Activated T-helper 9 cell treated with anti-CD3 and anti-CD28 coated beads, Interleukin-2, amount 50 U/mL, for 16 hours (primary cell): ENCODE results near the gene DUOX2.
"Not testable (repeated sequence)": the region's sequence is repeated elsewhere in the genome, so short reads cannot be mapped to it uniquely, and the experiment has no call there.

Experiments used
- DNase-seq: peaks from one replicate; pipeline ENCODE4 v3.0.0-alpha.2; 2020; ENCODE audit warnings: low read depth

The DUOX2 gene

DNA sequence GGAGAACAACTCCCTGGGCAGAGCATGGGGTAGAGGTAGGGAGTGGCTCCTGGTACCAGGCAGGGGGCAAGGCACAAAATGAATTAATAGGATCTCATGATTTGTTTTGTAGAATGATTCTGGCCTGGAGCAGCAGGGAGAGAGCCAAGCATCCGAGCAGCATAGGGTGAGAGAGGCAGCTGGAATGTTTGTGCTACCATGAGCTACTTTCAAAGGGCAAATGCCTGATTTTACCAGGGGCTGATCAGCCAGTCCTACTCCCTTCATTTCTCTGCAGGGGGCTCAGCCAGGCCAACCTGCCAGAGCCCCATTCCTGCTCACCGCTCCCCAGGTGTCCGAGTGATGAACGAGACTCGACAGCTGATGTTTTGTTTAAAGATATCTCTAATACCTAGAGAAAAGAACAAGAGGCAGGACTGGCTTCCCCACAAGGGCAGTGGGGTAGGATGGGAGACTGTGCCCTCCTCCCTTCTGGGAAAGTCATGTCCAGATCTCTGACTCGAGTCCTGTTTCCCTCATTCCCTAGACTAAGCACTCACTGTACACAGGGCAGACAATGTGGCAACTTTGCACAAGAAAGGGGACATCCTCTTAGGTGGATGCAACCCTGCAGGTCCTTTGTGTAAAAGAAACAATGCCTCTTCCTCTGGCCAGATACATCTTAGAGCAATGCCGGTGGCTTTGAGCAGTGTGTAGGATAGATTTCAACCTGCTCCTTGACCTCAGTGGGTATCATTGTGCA is 12.9 kb downstream of the DUOX2 start:
- DNase-seq: no peak

DNA sequence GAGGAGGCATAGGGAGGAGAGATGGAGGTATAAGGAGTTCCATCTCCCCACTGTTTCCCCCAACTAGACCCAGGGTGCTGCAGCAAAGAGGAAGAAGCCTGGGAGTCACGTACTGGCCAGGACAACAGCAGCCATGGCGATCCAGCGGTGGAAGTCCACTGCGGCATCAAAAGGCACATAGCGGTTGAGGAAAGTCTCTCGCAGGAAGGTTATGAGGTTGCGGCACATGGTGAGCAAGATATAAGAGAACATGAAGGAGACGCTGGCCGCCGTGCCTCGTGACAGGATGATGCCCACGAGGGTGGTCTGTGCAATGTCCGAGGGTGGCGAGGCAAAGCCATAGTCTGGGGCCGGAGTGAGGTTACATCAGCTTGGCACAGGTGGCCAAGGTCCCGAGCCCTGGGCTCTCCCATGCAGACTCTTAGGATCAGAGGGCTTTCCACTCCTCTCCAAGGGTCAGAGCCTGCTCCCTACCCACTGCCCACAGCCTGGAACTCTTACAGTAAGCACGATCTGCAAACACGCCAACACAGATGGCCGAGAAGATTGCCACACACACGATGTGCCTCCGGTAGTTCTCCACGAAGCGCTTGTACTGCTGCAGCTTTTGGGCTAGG is 14.3 kb downstream of the DUOX2 start:
- no peak for DNase-seq

DNA sequence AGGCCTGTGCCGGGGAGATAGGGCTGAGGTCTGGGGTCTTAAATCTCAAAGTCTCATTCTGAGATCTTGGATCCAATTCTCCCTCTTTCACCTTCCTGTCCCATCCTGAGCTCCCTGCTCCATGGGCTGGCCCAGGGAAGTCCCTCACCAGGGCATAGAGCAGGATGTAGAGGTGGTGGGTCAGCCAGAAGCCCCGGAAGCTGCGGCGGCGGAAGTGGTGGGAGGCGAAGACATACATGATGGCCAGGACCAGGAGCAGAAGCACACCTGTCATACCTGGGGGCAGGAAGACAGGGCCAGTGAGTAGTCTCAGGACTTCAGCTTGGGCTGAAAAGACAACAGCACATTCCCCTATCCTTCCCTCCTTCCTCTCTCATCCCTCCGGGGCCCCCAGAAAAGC is 16.5 kb downstream of the DUOX2 start:
- no peak for DNase-seq

DNA sequence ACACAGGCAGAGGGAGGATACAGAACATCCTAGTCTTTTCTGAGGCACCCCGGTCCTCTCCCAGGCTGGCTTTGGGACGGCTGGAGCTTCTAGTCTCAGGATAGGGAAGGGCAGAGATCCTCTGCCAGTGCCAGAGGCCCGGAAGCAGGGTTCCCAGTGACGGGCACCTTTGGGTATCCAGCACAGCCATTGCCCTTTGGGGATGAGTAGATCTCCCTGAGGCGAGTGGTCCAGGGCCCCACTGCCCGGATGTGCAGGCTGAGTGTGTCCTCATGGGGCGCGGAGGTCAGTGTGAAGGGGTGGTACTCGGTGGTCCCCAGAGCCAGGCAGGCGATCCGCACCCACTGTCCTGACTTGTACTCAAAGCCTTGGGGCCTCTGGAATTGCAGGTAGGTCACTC is 18.3 kb downstream of the DUOX2 start:
- DNase-seq: no peak

DNA sequence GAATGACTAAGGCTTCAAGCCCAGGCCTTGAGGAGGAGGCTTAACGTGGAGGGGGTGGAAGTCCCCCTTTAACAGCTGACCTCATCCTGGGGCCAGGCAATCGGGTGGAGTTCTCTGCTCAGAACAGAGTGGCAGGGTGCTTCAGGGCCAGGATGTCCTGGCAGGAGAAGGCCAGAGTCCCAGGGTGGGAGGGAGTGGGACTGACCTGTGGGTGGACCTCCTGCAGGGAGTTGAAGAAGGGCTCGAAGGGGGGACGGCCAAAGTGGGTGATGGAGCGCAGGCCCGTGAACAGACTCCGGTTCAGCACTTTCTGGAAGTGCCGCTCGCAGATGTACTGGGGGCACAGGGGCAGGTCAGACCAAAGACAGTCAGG is 19.6 kb downstream of the DUOX2 start:
- DNase-seq: no peak

DNA sequence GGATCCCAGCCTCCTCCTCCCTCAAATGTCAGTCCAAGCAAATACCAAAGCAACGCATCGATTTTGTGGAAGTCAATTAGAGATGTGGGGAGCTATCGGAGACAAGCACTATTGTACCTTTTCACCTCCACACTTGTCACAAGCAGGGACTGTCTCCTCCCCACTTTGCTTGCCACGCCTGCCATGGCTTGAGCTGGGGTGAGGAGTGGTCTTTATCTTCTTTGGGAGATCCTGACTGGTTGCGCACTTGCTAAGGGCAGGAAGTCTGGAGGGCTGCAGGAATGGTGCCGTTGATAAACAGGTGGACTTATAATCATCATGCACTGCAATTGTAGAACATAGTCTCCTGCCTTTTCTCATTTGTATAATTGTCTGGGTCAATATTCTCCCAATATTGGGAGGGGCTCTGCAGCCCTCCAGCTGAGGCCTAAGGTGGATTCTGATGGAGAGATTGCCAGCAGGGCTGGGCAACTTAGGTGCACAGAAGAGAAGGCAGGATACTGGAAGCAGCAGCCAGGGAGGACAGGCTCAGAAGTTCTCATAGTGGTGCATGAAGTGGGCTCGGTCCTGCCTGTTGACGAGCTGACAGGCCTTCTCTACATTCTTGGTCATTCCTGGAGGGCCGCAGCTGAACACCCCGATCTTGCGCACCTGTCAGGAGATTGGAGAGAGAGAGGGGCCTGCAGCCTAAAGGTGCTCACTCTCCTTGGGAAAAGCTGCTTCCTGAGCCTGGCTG is 20.2 kb downstream of the DUOX2 start:
- DNase-seq: no peak

DNA sequence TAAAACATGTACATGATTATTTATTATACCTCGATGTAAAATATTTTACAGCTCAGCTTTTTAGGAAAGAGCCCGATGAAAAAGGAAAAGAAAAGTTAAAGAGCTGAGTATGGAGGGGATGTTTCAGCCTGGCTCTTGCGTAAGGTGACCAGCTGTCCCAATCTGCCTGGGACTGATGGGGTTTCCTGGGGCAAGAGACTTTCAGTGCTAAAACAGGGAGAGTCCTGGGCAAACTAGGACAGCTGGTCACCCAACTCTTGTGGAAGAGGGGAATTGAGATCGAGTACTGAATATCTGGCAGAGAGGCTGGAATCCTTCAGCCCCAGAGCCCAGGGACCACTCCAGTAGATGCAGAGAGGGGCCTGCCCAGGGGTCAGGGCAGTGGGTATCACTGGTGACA is 21.0 kb downstream of the DUOX2 start:
- no peak for DNase-seq

DNA sequence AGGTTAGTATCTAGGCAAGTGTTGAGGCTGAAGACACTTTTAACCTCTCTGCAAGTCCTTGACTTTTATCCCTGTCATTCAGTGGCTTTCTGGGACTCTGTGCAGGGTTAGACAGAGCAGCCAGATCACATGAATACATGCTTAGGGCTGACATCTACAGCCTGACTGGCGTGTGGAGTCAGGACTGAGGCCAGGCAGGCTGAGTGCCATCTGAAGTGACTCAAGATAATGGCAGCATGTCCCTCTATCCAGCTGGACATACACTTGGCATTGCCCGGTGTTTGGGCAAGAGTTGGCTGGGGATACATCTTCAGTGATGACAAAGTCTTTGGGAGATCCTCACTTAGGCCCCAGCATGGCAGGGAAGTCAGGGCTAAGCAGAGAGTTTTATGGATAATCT is 22.4 kb downstream of the DUOX2 start:
- no peak for DNase-seq

DNA sequence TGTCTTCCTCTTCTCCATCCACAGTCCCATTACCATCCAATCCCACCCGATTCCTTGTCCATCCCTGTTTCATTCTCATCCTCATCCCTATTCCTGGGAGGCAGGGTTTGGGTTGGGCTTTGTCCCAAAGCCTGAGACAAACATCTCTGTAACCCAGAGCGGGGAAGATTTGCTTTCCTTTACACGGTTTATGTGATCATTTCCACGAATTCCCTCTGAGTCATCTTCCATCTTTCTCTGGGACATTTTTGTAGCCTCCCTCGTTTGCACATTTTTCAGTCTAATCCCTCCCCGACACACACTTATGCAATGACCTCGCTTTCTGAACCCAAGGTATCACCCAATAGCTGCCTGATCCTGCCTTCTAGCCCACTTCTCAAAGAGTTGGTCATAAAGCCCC is 22.8 kb downstream of the DUOX2 start:
- no peak for DNase-seq

DNA sequence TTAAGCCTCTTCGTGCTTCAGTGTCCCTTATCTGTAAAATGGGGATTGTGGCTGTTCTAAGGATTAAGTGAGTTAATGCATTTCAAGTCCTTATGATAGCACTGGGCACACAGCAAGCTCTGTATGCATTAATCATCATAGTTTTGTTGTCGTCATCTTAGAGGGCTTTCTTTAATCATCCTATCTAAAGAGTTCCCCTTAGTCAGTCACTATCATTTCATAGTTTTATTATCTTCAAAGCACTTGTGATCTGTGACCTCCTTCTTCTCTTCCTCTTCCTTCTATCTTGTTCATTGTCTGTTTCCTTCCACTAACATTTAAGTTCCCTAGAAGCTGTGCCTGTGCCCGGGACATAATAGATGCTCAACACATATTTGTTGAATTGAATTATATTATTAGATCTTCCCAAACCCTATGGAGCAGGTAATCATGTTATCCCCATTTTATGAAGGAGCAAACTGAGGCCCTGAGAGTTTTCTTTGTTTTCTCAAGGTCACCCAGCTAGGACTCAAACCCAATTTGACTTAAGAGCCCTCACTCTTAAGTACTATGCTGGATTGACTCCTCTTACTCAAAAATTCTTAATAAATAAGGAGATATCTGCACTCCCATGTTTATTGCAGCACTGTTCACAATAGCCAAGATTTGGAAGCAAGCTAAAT is 24.1 kb downstream of the DUOX2 start:
- no peak for DNase-seq

DNA sequence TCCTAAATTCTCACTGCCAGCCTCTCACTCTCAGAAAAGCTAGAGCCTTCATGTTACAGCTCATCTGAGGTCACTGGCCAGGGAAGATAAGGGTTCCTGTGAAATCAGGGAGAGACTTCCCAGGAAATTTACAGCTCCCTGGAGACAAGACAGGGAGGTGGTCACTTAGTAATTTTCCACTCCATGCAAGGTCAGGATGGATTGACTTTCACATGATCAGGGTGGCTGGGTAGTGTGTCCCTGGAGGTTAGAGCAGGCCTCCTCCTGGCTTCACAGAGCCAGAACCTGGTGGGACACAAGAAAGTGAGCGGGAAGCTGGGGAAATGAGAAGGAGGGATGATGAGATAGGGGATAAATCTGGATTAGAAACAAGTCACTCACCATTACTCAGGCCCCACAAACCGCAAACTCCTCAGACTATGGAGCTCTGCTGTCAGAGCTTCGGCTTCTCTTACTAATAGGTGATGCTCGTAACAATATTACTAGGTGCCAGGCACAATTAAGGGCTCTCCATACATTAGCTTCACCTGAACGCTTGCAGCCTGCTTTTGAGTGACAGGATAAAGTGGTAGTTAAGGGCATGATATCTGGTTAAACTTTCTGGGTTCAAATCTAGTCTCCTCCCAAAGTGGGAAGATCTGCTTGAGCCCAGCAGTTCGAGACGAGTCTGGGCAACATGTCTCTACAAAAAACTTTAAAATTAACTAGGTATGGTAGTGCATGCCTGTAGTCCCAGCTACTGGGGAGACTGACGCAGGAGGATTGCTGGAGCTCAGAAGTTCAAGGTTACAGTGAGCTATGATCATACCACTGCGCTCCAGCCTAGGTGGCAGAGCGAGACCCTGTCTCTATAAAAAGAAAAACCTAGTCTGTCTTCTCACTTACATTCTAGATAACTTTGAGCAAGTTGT is 24.9 kb downstream of the DUOX2 start:
- DNase-seq: no peak

DNA sequence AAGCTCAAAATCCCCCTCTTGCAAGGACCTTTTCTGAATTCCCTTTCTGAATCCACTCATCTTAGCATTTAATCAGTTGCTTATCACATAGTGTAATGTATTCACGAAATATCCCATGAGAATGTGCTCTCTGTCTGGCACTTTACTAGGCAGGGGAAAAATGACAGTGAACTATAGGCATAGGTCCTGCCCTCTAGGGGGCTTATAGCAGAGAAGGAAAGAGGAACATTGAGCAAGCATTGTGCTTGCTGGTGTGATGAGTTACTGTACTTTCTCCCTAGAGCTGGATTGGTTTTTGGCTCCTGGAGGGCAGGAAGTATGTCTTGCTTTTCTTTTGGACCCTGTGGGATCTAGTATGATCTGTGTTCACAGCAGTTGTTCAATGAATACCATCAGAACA is 26.5 kb downstream of the DUOX2 start:
- DNase-seq: no peak

DNA sequence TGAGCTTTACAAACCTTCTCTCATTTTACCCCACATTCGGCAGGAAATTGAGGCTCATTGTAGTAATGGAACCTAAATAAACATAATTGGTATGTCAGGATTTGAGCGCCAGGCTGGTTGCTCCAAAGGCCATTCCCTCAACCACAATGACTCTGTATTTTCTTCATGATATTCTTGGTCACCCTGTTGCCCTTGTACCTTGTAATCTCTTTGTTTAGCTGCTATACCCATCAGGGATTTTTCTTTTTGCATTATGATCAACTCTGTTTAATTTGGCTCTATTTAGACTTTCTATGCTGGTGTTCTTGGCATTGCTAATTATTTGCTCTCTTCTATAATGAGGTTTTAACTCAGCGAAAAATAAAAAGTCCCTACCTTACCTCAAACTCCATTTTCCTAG is 29.8 kb downstream of the DUOX2 start:
- DNase-seq: no peak

DNA sequence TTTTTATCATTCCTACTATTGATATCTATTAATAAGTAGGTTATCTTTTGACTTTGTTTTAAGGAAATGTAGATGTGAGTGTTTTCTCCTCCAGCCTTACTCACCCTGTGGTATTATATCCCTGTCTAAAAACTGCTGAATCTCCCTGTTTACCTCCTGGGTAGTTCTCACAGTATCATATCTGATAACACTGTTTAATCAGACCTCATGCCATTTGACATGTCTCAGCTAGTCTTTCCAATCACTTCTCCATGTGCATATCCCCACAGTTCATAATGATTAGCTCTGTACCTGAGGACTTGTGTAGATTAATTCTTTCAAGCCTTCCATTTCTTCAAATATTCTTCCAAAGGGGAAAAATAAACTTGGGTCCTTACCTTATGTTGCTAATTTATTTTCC is 30.7 kb downstream of the DUOX2 start:
- DNase-seq: no peak

DNA sequence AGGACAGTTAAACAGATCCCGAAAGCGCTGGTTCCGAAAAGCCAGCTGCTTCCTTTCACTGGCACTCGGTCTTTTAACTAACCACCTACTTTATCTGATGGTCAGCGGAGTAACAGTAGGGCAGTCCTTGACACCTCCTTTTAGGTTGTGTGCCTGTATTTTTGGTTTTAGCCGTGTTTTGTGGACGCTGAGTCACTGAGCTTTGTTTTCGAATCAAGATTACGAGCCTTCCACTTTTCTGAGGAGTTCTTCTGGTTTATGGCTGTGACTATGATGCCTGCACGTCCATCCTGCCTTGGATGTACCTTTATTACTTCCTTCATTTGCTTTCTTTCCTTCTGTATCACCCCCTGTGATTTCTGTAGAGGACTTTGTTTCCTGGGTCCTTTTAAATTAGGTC is 31.6 kb downstream of the DUOX2 start:
- DNase-seq: not testable (repeated sequence)

DNA sequence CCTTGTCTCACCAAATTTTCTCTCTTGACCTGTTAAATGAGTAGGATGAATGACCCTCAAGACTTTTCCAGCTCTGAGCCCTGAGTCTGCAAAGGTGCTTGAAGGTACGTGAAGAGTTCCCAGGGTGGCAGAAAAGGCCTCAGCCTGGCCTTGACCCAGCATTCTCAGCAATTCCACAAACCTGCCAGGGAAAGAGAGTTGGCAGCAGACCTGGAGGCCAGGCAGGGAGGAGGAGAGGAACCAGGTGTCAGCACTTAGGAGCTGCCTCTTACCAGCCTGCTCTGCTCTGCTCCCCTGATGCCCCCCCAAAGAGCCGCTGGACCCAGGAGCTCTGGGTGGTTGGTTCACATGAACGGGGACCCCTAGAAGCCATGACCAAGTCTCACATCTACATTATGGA is 33.4 kb downstream of the DUOX2 start:
- DNase-seq: not testable (repeated sequence)

DNA sequence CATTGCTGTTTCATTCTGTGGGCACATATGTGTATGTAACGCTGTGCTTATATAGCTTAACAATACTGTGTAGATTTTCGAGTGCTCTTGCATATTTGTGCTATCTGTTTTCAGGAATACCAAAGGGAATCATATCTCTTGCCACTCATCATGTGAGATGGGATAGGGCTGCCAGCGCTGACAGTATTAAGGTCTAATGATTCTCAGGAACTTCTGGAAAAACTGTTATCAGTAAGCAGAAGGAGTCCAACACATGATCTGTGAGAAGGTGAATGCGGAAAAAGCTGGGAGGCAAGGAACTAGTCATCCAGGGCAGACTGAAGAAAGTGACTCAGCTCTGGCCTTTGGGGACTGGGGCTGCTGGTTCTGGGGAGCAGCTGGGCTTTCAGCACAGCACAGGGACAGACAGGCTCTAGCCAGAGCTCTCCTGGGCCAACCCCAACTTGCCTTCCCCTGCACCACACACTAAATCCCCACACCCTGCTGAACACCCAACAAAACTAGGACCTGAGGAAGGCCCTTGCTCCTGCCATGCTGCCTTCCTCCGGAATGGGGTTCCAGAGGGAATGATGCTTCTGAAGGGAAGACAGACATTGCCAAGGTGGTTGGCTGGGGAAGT is 34.2 kb downstream of the DUOX2 start:
- DNase-seq: not testable (repeated sequence)

DNA sequence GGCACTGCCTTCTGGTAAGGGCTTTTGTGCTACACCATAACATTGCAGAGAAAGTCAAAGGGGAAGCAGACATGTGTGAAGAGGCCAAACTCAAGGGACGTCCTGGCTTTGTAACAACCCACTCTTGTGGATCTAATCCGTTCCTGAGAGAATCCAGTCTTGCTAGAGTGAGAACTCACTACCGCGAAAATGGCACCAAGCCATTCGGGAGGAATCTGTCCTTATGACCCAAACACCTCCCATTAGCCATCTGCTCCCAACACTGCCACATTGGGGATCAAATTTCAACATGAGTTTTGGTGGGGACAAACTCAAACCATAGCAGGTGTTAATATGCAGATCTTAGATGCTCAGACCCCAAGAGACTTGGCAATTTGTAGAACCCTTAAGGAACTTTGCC is 34.8 kb downstream of the DUOX2 start:
- DNase-seq: not testable (repeated sequence)

DNA sequence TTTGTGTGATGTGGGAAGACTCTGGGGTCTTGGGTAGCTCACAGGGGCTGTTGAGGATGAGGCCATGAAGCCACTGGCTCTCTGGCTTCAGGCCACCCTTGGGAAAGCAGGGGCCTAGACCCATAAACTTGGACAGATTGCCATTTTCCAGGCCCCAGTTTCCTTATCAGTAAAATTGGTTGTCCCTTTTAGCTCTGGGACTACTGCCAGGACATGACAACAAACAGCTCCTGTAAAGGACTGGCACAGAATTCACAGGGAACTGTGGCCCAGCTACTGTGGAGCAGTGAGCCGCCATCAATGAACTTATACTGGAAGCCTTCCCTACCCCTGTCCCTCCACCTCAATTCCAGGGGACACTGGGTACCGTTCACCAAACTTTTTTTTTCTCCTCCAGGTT is 36.6 kb downstream of the DUOX2 start:
- DNase-seq: not testable (repeated sequence)

DNA sequence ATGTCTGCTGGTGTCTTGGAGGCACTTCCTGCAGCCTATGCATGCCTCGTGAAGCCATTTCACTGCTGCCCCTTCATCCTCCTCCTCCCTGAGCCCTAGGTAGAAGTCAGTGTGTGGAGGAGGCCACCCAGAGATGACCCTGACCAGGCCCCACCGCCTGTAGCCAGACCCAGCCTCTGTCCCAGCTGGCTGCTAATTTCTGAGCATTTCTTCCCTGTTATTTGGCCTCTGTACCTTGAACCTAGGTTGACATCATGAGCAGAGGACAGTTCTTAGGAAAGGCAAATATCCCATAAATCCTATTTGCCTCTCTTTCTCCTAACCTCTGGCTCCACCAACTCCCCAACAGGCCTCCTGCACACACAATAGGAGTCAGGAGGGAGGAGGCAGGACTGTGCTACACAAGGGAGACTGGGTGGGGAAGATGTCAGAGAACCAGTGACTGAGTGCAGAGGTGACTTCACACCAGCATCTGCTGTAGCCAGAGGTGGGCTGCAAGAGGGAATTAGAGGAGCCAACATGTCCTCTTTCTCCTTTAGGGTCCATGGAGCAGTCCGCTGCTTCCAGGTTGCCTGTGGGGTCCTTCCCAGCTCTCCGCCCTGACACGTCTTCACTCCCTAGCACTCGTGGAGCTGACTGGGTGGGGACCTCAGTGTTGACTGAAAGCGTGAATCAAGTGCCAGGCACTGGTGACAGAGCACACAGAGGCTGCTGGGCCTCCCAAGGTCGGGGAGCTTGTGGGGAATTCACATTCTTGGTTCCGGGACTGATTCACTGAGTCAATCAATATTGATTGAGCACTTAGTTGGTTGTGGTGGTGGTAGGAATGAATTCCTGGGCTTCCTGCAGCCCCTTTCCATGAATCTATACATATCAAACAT is 38.3 kb downstream of the DUOX2 start:
- DNase-seq: not testable (repeated sequence)
